CD4-positive, alpha-beta T cell treated with Interleukin-15 for 1 hour (primary cell): ENCODE data around the gene KLHL11.

Source experiments
- DNase-seq: peaks from one replicate; pipeline ENCODE4 v3.0.0-alpha.2; 2020

KLHL11 gene

DNA sequence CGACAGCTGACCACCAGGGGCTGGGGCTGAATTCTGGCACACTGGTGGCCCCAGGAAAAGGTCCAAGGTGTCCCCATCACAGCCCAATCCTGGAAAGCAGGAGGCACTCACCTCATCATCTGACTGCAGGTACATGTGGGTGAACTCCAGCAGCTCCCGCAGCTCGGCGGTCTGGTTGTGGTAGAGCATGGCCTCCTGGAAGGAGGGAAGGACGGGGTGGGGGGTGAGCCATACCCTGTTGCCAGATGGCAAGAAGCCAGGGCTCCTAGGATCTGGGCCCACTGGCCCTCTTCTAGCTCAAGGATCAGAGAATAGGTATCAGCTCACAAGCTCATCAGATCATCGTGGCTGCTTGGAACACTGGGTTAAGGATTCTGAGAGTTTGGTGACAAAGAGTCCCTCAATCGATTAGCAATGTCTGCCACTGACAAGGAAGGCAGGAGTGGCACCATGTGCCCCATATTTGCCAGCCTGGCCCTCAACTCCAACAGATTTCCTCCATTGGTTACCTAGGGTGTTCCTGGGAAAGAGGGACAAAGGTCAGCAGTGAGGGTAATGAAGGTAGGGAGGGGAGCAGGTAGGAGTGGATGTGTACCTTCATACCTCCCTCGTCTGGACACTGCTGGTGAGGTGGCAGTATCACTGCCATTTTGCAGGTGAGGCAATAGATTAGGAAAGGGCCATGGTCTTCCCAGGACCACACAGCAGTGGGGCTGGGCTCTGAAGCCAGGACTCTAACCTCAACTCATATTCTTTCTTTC lies 58.4 kb downstream of the KLHL11 start:
- DNase-seq: no peak
